Thoracic aorta (tissue), 2 donors: Measurements from ENCODE around the gene IPO9. TPM values are rescaled to one million over a fixed set of nuclear protein-coding genes. Genes with fewer than 3 reads are reported as not detected.

ENCODE experiments used
- ATAC-seq: fragments of 150-250 bp; one replicate; pipeline ENCODE4 v1.8.0; 2017; ENCODE audit warnings: low read depth; ENCODE audit not compliant: insufficient number of reproducible peaks, low FRiP score
- DNase-seq: peaks from one replicate; pipeline ENCODE4 v3.0.0-alpha.2; 2020; ENCODE audit warnings: low spot score
- H3K27ac ChIP-seq, 2 donors: fragments of 200-600 bp; sonication (generic); 1 replicate in 1 of 2; 2 replicates in 1 of 2; pipeline ENCODE4 v1.5.1; 2016; ENCODE audit warnings: mild to moderate bottlenecking in 2 of 2, moderate library complexity in 2 of 2
- H3K27me3 ChIP-seq: fragments of 200-600 bp; sonication (generic); replicated peaks from 2 replicates; pipeline ENCODE4 v1.6.0; 2016; ENCODE audit warnings: mild to moderate bottlenecking; ENCODE audit not compliant: insufficient read depth
- H3K36me3 ChIP-seq: fragments of 200-600 bp; sonication (generic); one replicate; pipeline ENCODE4 v1.5.1; 2016
- H3K4me1 ChIP-seq, 2 donors: fragments of 200-600 bp; sonication (generic); 1 replicate in 1 of 2; 2 replicates in 1 of 2; pipeline versions ENCODE4 v1.5.1 to v1.6.0; 2016; ENCODE audit warnings: low read depth in 2 of 2, mild to moderate bottlenecking in 1 of 2; ENCODE audit not compliant: control insufficient read depth in 1 of 2
- H3K4me3 ChIP-seq: fragments of 200-600 bp; sonication (generic); 2 replicates; pipeline ENCODE4 v1.5.1; 2016; ENCODE audit warnings: mild to moderate bottlenecking
- H3K9me3 ChIP-seq: fragments of 200-600 bp; sonication (generic); 2 replicates; pipeline ENCODE4 v1.5.1; 2016
- CTCF ChIP-seq: fragments of 200-600 bp; sonication (generic); IDR thresholded peaks from one replicate; pipeline ENCODE4 v1.5.1; 2019; ENCODE audit warnings: antibody characterized with exemption
- total RNA-seq, 2 donors: library from RNA; depleted of rRNA; stranded (reverse); fragments of >200 nt; gene quantifications; one replicate each; pipeline versions ENCODE4 v1.1.0 to v1.2.3, GENCODE V29; 2016

IPO9 gene
- total RNA-seq, 2 donors from 2014 or later, result 21.4 to 32.6 TPM

GRCh38 chr1:201895120-201895665 lies 66.2 kb downstream of the IPO9 start:
- TF ChIP-seq CTCF, result no peak
- Histone ChIP-seq H3K27ac (peak overlapping the region; percentile 93 to 96), H3K36me3 (peaks cover 37% of the 10 kb centered on the region), H3K27me3 (no peaks in the 10 kb centered on the region), H3K4me1 (peaks cover 32 to 78% of the 10 kb centered on the region in 2 donors), H3K9me3 (no peaks in the 10 kb centered on the region), H3K4me3 (no peak overlapping the region)
- DNase-seq (no peak), ATAC-seq (no peak)

- peak; percentile 39 for ATAC-seq
- peak overlapping the region; percentile 93 to 96 for H3K27ac ChIP-seq
- H3K36me3 ChIP-seq, result peaks cover 37% of the 10 kb centered on the region
- peak; percentile 95 for TF ChIP-seq CTCF
- H3K4me1 ChIP-seq, result peaks cover 37 to 78% of the 10 kb centered on the region in 2 donors
- peak; percentile 70 for DNase-seq
- H3K4me3 ChIP-seq, result no peak overlapping the region
- H3K9me3 ChIP-seq, result no peaks in the 10 kb centered on the region
- H3K27me3 ChIP-seq, result no peaks in the 10 kb centered on the region
These were observed 67.2 kb downstream of the IPO9 start for GRCh38 chr1:201895913-201896807.

- peak overlapping the region; percentile 93 to 96 for H3K27ac ChIP-seq
- peak; percentile 72 for DNase-seq
- H3K36me3 ChIP-seq, result peaks cover 37% of the 10 kb centered on the region
- no peak for TF ChIP-seq CTCF
- peak; percentile 16 for ATAC-seq
- H3K4me1 ChIP-seq, result peaks cover 39 to 73% of the 10 kb centered on the region in 2 donors
- H3K4me3 ChIP-seq, result no peak overlapping the region
- H3K9me3 ChIP-seq, result no peaks in the 10 kb centered on the region
- H3K27me3 ChIP-seq, result no peaks in the 10 kb centered on the region
These were observed 68.0 kb downstream of the IPO9 start for GRCh38 chr1:201896951-201897391.

- no peaks in the 10 kb centered on the region for H3K27me3 ChIP-seq
- TF ChIP-seq CTCF, result no peak
- ATAC-seq, result no peak
- H3K4me3 ChIP-seq, result no peak overlapping the region
- peaks cover 37% of the 10 kb centered on the region for H3K36me3 ChIP-seq
- no peaks in the 10 kb centered on the region for H3K9me3 ChIP-seq
- peak overlapping the region; percentile 93 to 96 for H3K27ac ChIP-seq
- H3K4me1 ChIP-seq, result peaks cover 49 to 80% of the 10 kb centered on the region in 2 donors
- no peak for DNase-seq
These were observed 69.4 kb downstream of the IPO9 start for GRCh38 chr1:201898240-201898894.

- DNase-seq, result no peak
These were observed 70.0 kb downstream of the IPO9 start for GRCh38 chr1:201898992-201899391.

More at GRCh38 chr1:201898992-201899391, 70.0 kb downstream of the IPO9 start:
- ATAC-seq, result no peak
- H3K27me3 ChIP-seq, result no peaks in the 10 kb centered on the region
- no peak overlapping the region for H3K4me3 ChIP-seq
- peaks cover 56 to 81% of the 10 kb centered on the region in 2 donors for H3K4me1 ChIP-seq
- peak overlapping the region; percentile 93 to 96 for H3K27ac ChIP-seq
- H3K36me3 ChIP-seq, result peaks cover 37% of the 10 kb centered on the region
- TF ChIP-seq CTCF, result no peak
- no peaks in the 10 kb centered on the region for H3K9me3 ChIP-seq
